ENCODE results near the gene TDRD1.

GRCh38 chr10:114221235-114221634 is 42.1 kb downstream of the TDRD1 start:
- TF ChIP-seq EZH2 (IDR thresholded peaks at IDR 0.05; ENCODE audit: insufficient read depth, poor library complexity, severe bottlenecking) (no peak), EZH2phosphoT487 (IDR thresholded peaks at IDR 0.05; ENCODE audit: insufficient read depth, low read depth) (no peak)
